A549 (cell line): ENCODE results near the gene MTCL1.

Experiments
- EP300 ChIP-seq, 2 experiments: fragments of >200 bp; sonication (Bioruptor Twin); formaldehyde crosslinking; IDR thresholded peaks; 2 replicates in 1 of 2; 3 replicates in 1 of 2; pipeline ENCODE4 v1.6.1; 2016 to 2017
- FOXS1 ChIP-seq: fragments of 250-450 bp; sonication (Bioruptor Pico); IDR thresholded peaks from 2 replicates; pipeline ENCODE4 v1.5.0; 2020; ENCODE audit warnings: mild to moderate bottlenecking, moderate library complexity
- HDAC2 ChIP-seq: fragments of 200-600 bp; sonication (generic); IDR thresholded peaks from 2 replicates; pipeline ENCODE4 v1.6.1; 2016
- JUN ChIP-seq, 2 experiments: fragments of >200 bp; sonication (Bioruptor Twin); formaldehyde crosslinking; IDR thresholded peaks; 2 replicates in 1 of 2; 3 replicates in 1 of 2; pipeline ENCODE4 v1.6.1; 2016 to 2017
- MAX ChIP-seq: IDR thresholded peaks from 2 replicates; pipeline ENCODE4 v1.6.1; 2012
- POLR2A ChIP-seq: IDR thresholded peaks from 2 replicates; pipeline ENCODE4 v1.6.1; 2012; ENCODE audit warnings: mild to moderate bottlenecking, low read length
- TF ChIP-seq, protein P1 (sequence below): fragments of >200 bp; sonication (Bioruptor Twin); formaldehyde crosslinking; IDR thresholded peaks from 3 replicates; pipeline ENCODE4 v1.5.1; 2016
- TF ChIP-seq, protein P2 (sequence below): IDR thresholded peaks from 2 replicates; pipeline ENCODE4 v1.6.1; 2012
- TF ChIP-seq, protein P3 (sequence below): fragments of 200-600 bp; sonication (generic); IDR thresholded peaks from 2 replicates; pipeline ENCODE4 v1.6.1; 2016; ENCODE audit warnings: antibody characterized with exemption, mild to moderate bottlenecking, moderate library complexity

GRCh38 chr18:8747440-8747937 is 42.1 kb downstream of the MTCL1 start:
- TF ChIP-seq, protein P1, sequence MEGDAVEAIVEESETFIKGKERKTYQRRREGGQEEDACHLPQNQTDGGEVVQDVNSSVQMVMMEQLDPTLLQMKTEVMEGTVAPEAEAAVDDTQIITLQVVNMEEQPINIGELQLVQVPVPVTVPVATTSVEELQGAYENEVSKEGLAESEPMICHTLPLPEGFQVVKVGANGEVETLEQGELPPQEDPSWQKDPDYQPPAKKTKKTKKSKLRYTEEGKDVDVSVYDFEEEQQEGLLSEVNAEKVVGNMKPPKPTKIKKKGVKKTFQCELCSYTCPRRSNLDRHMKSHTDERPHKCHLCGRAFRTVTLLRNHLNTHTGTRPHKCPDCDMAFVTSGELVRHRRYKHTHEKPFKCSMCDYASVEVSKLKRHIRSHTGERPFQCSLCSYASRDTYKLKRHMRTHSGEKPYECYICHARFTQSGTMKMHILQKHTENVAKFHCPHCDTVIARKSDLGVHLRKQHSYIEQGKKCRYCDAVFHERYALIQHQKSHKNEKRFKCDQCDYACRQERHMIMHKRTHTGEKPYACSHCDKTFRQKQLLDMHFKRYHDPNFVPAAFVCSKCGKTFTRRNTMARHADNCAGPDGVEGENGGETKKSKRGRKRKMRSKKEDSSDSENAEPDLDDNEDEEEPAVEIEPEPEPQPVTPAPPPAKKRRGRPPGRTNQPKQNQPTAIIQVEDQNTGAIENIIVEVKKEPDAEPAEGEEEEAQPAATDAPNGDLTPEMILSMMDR = no peak
- TF ChIP-seq, protein P2, sequence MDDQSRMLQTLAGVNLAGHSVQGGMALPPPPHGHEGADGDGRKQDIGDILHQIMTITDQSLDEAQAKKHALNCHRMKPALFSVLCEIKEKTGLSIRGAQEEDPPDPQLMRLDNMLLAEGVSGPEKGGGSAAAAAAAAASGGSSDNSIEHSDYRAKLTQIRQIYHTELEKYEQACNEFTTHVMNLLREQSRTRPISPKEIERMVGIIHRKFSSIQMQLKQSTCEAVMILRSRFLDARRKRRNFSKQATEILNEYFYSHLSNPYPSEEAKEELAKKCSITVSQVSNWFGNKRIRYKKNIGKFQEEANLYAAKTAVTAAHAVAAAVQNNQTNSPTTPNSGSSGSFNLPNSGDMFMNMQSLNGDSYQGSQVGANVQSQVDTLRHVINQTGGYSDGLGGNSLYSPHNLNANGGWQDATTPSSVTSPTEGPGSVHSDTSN = no peak
- TF ChIP-seq, protein P3, sequence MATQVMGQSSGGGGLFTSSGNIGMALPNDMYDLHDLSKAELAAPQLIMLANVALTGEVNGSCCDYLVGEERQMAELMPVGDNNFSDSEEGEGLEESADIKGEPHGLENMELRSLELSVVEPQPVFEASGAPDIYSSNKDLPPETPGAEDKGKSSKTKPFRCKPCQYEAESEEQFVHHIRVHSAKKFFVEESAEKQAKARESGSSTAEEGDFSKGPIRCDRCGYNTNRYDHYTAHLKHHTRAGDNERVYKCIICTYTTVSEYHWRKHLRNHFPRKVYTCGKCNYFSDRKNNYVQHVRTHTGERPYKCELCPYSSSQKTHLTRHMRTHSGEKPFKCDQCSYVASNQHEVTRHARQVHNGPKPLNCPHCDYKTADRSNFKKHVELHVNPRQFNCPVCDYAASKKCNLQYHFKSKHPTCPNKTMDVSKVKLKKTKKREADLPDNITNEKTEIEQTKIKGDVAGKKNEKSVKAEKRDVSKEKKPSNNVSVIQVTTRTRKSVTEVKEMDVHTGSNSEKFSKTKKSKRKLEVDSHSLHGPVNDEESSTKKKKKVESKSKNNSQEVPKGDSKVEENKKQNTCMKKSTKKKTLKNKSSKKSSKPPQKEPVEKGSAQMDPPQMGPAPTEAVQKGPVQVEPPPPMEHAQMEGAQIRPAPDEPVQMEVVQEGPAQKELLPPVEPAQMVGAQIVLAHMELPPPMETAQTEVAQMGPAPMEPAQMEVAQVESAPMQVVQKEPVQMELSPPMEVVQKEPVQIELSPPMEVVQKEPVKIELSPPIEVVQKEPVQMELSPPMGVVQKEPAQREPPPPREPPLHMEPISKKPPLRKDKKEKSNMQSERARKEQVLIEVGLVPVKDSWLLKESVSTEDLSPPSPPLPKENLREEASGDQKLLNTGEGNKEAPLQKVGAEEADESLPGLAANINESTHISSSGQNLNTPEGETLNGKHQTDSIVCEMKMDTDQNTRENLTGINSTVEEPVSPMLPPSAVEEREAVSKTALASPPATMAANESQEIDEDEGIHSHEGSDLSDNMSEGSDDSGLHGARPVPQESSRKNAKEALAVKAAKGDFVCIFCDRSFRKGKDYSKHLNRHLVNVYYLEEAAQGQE = no peak
- TF ChIP-seq FOXS1 (CRISPR knock-in tag) = no peak
- no peak for TF ChIP-seq EP300 (IDR thresholded peaks at IDR 0.05)
- TF ChIP-seq HDAC2 = no peak
- no peak for TF ChIP-seq POLR2A
- 0 out of 5 replicates have a peak, but pooled peaks of 1 of the 2 experiments have one; percentile 20 for TF ChIP-seq JUN (IDR thresholded peaks at IDR 0.05)
- no peak for TF ChIP-seq MAX
